ENCODE data around the gene MYOZ3. TPM values are rescaled to one million over a fixed set of nuclear protein-coding genes. Genes with fewer than 3 reads are reported as not detected.

The MYOZ3 gene
- total and polyA plus RNA-seq, 2 of the 8 experiments (the other 6 are each of a cell fraction or from before 2014, with no cell fraction given) = 9.6 to 19.1 TPM

DNA sequence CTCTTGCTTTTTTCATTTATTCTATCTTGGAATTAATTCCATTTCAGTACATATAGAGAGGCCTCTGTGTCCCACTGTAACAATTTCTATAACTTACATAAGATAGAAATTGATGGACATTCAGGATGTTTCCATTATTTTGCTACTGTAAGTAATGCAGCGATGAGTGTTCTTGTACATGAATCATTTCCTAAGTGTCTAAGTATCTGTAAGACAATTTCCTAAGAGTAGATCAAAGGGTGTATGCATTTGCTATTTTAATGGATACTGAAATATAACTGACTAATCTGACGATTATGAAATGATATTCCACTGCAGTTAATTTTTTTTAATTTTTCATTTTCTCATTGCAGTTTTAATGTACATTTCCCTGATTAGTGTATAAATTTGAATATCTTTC, 62.8 kb downstream of the MYOZ3 start:
- Histone ChIP-seq H3K23ac (ENCODE audit: insufficient read length) (no peak overlapping the region), H3K9me3 (ENCODE audit: insufficient read depth in 2 of 2, low read depth in 1 of 2, low read length in 1 of 2) (no peaks in the 10 kb centered on the region), H3K4me3 (ENCODE audit: extremely low read depth in 1 of 4, insufficient read depth in 2 of 4, low read depth in 3 of 4, low read length in 4 of 4) (no peak overlapping the region), H3K14ac (ENCODE audit: insufficient read length) (no peak overlapping the region), H4K91ac (replicated peaks; ENCODE audit: insufficient read length, low read length) (no peak overlapping the region), H3K18ac (ENCODE audit: extremely low read depth, low read length) (no peak overlapping the region), H4K8ac (ENCODE audit: extremely low read depth, insufficient read depth, low read length) (no peak overlapping the region), H2BK5ac (ENCODE audit: low read depth, low read length) (no peak overlapping the region), H3K23me2 (ENCODE audit: low read depth, low read length) (no peaks in the 10 kb centered on the region), H3K27me3 (replicated peaks in 1 of 4; ENCODE audit: control insufficient read depth in 3 of 4, extremely low read depth in 1 of 4, insufficient read depth in 3 of 4, low read length in 3 of 4) (peaks cover 0 to 1% (median 0%) of the 10 kb centered on the region in 4 experiments; a peak in 1 of 7 replicates), H3K4me2 (ENCODE audit: insufficient read depth in 1 of 2, low read depth in 2 of 2, low read length in 2 of 2) (no peak overlapping the region), H3K79me2 (ENCODE audit: control insufficient read depth in 1 of 2, insufficient read depth in 2 of 2, low read length in 2 of 2) (no peaks in the 10 kb centered on the region), H4K5ac (ENCODE audit: insufficient read length, low read depth, low read length) (no peak overlapping the region), H2BK15ac (ENCODE audit: low read length) (no peak overlapping the region), H3K9ac (replicated peaks in 1 of 4; ENCODE audit: extremely low read depth in 1 of 4, low read depth in 3 of 4, low read length in 3 of 4) (no peak overlapping the region), H2BK120ac (replicated peaks; ENCODE audit: low read depth, low read length) (no peak overlapping the region), H3K4ac (replicated peaks; ENCODE audit: insufficient read length, low read depth, low read length) (no peak overlapping the region), H4K20me1 (replicated peaks in 1 of 2; ENCODE audit: control insufficient read depth in 1 of 2, insufficient read depth in 2 of 2, low read length in 2 of 2) (peaks cover 0 to 1% of the 10 kb centered on the region in 2 experiments), H3K36me3 (ENCODE audit: control insufficient read depth in 2 of 4, insufficient read depth in 4 of 4, low read length in 3 of 4) (peaks cover 7 to 58% (median 19%) of the 10 kb centered on the region in 4 experiments), H3K27ac (ENCODE audit: low read depth, low read length) (no peak overlapping the region), H2AFZ (ENCODE audit: low read length) (no peak overlapping the region), H2BK12ac (ENCODE audit: low read depth, low read length) (no peak overlapping the region), H3K56ac (replicated peaks; ENCODE audit: insufficient read length, low read depth, low read length) (no peak overlapping the region), H2BK20ac (ENCODE audit: low read length) (no peak overlapping the region), H3K4me1 (replicated peaks in 1 of 4; ENCODE audit: control insufficient read depth in 3 of 4, insufficient read depth in 4 of 4, low read length in 3 of 4) (no peaks in the 10 kb centered on the region), H2AK5ac (ENCODE audit: low read depth, low read length) (no peak overlapping the region), H3K79me1 (ENCODE audit: low read depth, low read length) (no peaks in the 10 kb centered on the region)
- CTCF ChIA-PET (ENCODE audit: partially characterized antibody) = no interaction called here
- 95% methylated on average over 2 of the region's 2 CpGs; no CpG with 5 or more reads in 1 of the 2 experiments for WGBS, 2 experiments (ENCODE audit: extremely low coverage in 1 of 2, insufficient coverage in 1 of 2, insufficient read length in 1 of 2, insufficient replicate concordance in 2 of 2, low coverage in 1 of 2, low lambda C conversion rate in 2 of 2, missing lambda C conversion rate in 1 of 2)
- POLR2A ChIA-PET (ENCODE audit: partially characterized antibody) = no interaction called here
- no peak for FAIRE-seq
- no peak for DNase-seq (ENCODE audit: low read depth in 1 of 2, low spot score in 2 of 2)
- TF ChIP-seq, protein P1, sequence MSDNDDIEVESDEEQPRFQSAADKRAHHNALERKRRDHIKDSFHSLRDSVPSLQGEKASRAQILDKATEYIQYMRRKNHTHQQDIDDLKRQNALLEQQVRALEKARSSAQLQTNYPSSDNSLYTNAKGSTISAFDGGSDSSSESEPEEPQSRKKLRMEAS (IDR thresholded peaks at IDR 0.05) = no peak
- TF ChIP-seq CTBP2 (IDR thresholded peaks at IDR 0.05; ENCODE audit: borderline replicate concordance, insufficient read depth, insufficient read length, low read length) = no peak
